Measurements from ENCODE around the gene C14orf180. TPM values are rescaled to one million over a fixed set of nuclear protein-coding genes. Genes with fewer than 3 reads are reported as not detected.

C14orf180 gene
- total and polyA plus RNA-seq, 9 donors: 0.12 to 0.40 (median 0.13) TPM; not detected in 2

DNA sequence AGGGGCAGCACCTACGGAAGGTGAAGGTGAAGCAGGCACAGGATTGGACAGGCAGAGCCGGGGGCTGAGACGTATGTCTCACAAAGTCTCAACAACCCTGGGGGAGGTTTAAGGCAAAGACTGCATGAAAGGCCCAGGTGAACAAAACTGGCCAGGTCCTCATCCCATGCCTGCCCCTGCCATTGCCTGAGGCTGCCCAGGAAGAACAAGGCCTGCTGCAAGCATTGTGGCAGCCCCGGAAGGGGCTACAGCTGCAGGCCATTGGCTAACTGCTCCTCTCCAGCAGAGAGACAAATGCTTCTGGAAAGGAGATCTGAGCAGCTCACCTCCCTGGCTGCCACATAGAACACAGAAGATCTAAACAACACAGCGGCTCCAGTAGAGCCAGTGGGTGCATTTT is 45.4 kb downstream of the C14orf180 start:
- Histone ChIP-seq H3K9me3 (peaks cover 0 to 6% of the 10 kb centered on the region in 2 donors), H3K27ac (no peak overlapping the region), H3K36me3 (no peaks in the 10 kb centered on the region), H3K4me1 (ENCODE audit: insufficient read depth) (no peaks in the 10 kb centered on the region), H3K4me3 (no peak overlapping the region), H3K27me3 (no peaks in the 10 kb centered on the region)
- WGBS, 3 donors: 53 to 73% (median 68%) methylated on average over 5 of the region's 5 CpGs
- no peak for DNase-seq
- TF ChIP-seq, protein P1, sequence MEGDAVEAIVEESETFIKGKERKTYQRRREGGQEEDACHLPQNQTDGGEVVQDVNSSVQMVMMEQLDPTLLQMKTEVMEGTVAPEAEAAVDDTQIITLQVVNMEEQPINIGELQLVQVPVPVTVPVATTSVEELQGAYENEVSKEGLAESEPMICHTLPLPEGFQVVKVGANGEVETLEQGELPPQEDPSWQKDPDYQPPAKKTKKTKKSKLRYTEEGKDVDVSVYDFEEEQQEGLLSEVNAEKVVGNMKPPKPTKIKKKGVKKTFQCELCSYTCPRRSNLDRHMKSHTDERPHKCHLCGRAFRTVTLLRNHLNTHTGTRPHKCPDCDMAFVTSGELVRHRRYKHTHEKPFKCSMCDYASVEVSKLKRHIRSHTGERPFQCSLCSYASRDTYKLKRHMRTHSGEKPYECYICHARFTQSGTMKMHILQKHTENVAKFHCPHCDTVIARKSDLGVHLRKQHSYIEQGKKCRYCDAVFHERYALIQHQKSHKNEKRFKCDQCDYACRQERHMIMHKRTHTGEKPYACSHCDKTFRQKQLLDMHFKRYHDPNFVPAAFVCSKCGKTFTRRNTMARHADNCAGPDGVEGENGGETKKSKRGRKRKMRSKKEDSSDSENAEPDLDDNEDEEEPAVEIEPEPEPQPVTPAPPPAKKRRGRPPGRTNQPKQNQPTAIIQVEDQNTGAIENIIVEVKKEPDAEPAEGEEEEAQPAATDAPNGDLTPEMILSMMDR (IDR thresholded peaks at IDR 0.05): no peak
- TF ChIP-seq EP300 (IDR thresholded peaks at IDR 0.05) (no peak), POLR2A (IDR thresholded peaks at IDR 0.05) (no peak)
- intact Hi-C loops (cut with DNase I): no loop called here

DNA sequence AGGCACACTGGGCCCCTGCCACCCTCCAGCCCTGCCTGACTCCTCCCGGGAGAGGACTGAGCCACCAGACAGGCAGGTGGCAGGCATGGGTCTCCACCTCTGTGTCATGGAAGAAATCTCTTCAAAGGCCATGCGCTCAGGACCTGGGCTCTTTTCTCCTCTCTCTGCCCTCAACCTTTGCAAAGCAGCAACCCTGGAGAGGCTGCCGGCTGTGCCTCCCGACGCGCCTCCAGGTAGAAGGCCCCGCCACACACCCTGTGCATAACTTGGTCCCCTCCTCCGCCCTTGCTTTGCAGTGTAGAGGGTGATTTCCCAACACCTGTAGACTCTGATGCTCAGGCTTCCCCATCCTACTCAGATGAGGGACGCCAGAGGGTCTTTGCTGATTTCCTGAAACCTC is 53.2 kb downstream of the C14orf180 start:
- Histone ChIP-seq H3K36me3 (no peaks in the 10 kb centered on the region), H3K9me3 (peaks cover 0 to 6% of the 10 kb centered on the region in 2 donors), H3K27me3 (no peaks in the 10 kb centered on the region), H3K4me3 (no peak overlapping the region), H3K27ac (no peak overlapping the region), H3K4me1 (ENCODE audit: insufficient read depth) (no peaks in the 10 kb centered on the region)
- DNase-seq: no peak
- TF ChIP-seq EP300 (IDR thresholded peaks at IDR 0.05) (no peak), POLR2A (IDR thresholded peaks at IDR 0.05) (no peak)
- TF ChIP-seq, protein P1 (IDR thresholded peaks at IDR 0.05): no peak
- intact Hi-C loops (cut with DNase I): no loop called here
- whole genome bisulfite sequencing, 3 donors: 74 to 75% (median 75%) methylated on average over 9 of the region's 9 CpGs

DNA sequence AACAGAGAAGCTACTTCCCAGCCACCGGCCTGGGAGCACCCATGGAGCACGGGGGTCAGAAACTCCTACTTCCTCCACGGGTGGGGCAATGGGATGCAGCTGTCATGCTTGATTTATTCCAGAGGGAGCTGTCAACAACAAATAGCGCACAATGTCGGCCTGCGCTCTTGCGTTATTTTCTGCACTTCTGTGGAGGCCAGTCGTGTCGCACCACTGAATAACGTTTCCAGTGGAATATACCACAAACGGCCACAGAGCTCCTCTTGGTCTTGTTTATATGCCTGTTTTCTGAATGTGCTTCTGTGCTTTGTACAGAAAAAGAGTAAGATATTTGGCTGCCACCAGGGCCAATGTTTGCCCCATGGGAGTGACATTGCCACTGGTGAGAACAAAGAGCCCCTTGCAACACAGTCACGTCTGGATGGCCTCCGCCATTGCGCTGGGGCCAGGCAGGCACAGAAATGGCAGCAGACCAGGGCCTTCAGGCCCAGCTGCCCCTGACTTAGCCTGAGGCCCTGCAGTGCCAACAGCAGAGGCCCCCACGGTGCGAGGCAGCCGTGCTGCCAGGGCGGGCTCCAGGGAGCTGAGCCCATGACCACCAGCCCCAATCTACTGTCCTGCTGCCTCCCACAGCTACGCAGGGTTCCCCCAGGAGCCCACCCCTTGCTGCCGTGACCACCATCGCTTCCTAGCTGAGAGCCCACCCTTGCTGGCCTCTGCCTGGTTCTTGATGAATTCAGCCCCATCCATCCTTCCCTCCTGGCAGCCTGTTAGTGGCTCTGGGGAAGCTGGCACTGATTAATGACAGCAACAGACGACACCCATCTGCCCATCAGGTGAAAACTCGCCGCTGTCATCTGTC is 53.9 kb downstream of the C14orf180 start:
- no peak for DNase-seq
- no peak overlapping the region for H3K27ac ChIP-seq
- TF ChIP-seq, protein P1 (IDR thresholded peaks at IDR 0.05): no peak
- no peak for TF ChIP-seq EP300 (IDR thresholded peaks at IDR 0.05)
- no peak for TF ChIP-seq POLR2A (IDR thresholded peaks at IDR 0.05)
- intact Hi-C loops (cut with DNase I): no loop called here
- no peaks in the 10 kb centered on the region for H3K27me3 ChIP-seq
- WGBS, 3 donors: 75 to 81% (median 80%) methylated on average over 22 to 24 of the region's 24 CpGs
- no peak overlapping the region for H3K4me3 ChIP-seq
- H3K36me3 ChIP-seq: no peaks in the 10 kb centered on the region
- H3K4me1 ChIP-seq (ENCODE audit: insufficient read depth): no peaks in the 10 kb centered on the region
- peaks cover 0 to 6% of the 10 kb centered on the region in 2 donors for H3K9me3 ChIP-seq

DNA sequence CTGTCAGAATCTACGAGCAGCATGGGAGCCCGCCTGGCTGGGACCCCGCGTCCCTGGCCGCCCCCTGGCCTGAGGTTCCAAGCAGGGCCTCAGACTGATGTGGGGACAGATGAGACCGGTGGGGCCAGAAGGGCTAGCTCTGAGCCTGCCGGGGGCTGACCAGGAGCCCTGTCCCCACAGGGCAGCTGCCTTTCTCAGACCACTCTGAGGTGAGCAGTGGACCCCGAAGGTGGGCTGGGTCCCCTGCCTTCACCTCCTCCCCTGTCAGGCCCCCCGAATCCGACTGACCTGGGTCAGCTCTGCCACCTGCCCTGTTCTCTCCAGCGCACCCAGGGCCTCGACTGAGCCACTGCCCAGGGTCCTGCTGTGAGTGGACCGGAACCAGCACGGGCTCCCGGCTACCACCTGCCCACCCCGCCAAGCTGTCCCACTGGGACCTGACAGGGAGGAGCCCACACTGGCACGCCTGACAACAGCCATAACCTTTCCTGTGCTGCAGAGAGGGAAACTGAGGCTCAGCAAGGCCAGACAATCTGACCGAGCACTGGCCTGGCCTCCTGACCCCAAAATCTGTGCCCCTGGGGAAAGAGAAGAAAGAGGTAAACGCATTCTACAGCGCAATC is 54.7 kb downstream of the C14orf180 start:
- no peaks in the 10 kb centered on the region for H3K36me3 ChIP-seq
- H3K4me3 ChIP-seq: no peak overlapping the region
- peaks cover 0 to 4% of the 10 kb centered on the region in 2 donors for H3K9me3 ChIP-seq
- H3K4me1 ChIP-seq (ENCODE audit: insufficient read depth): no peaks in the 10 kb centered on the region
- intact Hi-C loops (cut with DNase I): no loop called here
- DNase-seq: no peak
- TF ChIP-seq, protein P1 (IDR thresholded peaks at IDR 0.05): no peak
- no peak for TF ChIP-seq POLR2A (IDR thresholded peaks at IDR 0.05)
- no peak for TF ChIP-seq EP300 (IDR thresholded peaks at IDR 0.05)
- no peaks in the 10 kb centered on the region for H3K27me3 ChIP-seq
- 84 to 91% (median 88%) methylated on average over 19 to 20 of the region's 20 CpGs for WGBS, 3 donors
- H3K27ac ChIP-seq: no peak overlapping the region

All from ovary (tissue), 9 donors.